Liver (tissue), 9 donors: ENCODE measurements around the gene ABCC8. TPM values are rescaled to one million over a fixed set of nuclear protein-coding genes. Genes with fewer than 3 reads are reported as not detected.

Experiments used
- DNase-seq: peaks from one replicate; pipeline ENCODE4 v3.0.0-alpha.2; 2017; ENCODE audit warnings: low spot score
- H3K27ac ChIP-seq, 2 donors: one replicate each; pipeline ENCODE4 v1.7.0; 2013; ENCODE audit warnings: inconsistent platforms in 2 of 2, low read length in 2 of 2, control low read depth in 1 of 2, low read depth in 1 of 2, mild to moderate bottlenecking in 1 of 2
- H3K27me3 ChIP-seq, 4 donors: one replicate each; pipeline versions ENCODE4 v1.6.1 to v1.7.0; 2013; ENCODE audit warnings: low read length in 3 of 4, inconsistent platforms in 1 of 4, mild to moderate bottlenecking in 1 of 4, moderate library complexity in 1 of 4; ENCODE audit not compliant: control insufficient read depth in 4 of 4, insufficient read depth in 4 of 4
- H3K36me3 ChIP-seq, 4 donors: one replicate each; pipeline versions ENCODE4 v1.6.1 to v1.7.0; 2013; ENCODE audit warnings: low read length in 3 of 4, mild to moderate bottlenecking in 3 of 4, low read depth in 1 of 4, moderate library complexity in 1 of 4; ENCODE audit not compliant: control insufficient read depth in 4 of 4, insufficient read depth in 3 of 4
- H3K4me1 ChIP-seq, 4 donors: one replicate each; pipeline versions ENCODE4 v1.6.1 to v1.7.0; 2013; ENCODE audit warnings: low read length in 3 of 4, mild to moderate bottlenecking in 3 of 4, moderate library complexity in 1 of 4; ENCODE audit not compliant: control insufficient read depth in 4 of 4, insufficient read depth in 4 of 4
- H3K4me3 ChIP-seq, 3 donors: one replicate each; pipeline versions ENCODE4 v1.6.1 to v1.7.0; 2013; ENCODE audit warnings: low read length in 3 of 3, control low read depth in 1 of 3, low read depth in 1 of 3, mild to moderate bottlenecking in 1 of 3
- H3K9ac ChIP-seq, 2 donors: one replicate each; pipeline ENCODE4 v1.7.0; 2013; ENCODE audit warnings: low read length in 2 of 2, mild to moderate bottlenecking in 2 of 2, moderate library complexity in 2 of 2, control low read depth in 1 of 2, low read depth in 1 of 2
- H3K9me3 ChIP-seq, 4 donors: one replicate each; pipeline versions ENCODE4 v1.6.1 to v1.7.0; 2013; ENCODE audit warnings: low read length in 3 of 4; ENCODE audit not compliant: control insufficient read depth in 4 of 4
- EGR1 ChIP-seq, 2 donors: IDR thresholded peaks; 2 replicates each; pipeline ENCODE4 v1.6.1; 2016 to 2018; ENCODE audit warnings: antibody characterized with exemption in 2 of 2, low read depth in 2 of 2
- FOXA1 ChIP-seq: IDR thresholded peaks from 2 replicates; pipeline ENCODE4 v1.6.1; 2016; ENCODE audit warnings: antibody characterized with exemption
- FOXA2 ChIP-seq: IDR thresholded peaks from 2 replicates; pipeline ENCODE4 v1.6.1; 2016; ENCODE audit warnings: antibody characterized with exemption
- GABPA ChIP-seq, 2 donors: IDR thresholded peaks in 1 of 2; conservative IDR thresholded peaks in 1 of 2; 2 replicates each; pipeline ENCODE4 v1.6.1; 2016; ENCODE audit warnings: antibody characterized with exemption in 2 of 2, mild to moderate bottlenecking in 1 of 2, moderate library complexity in 1 of 2
- HNF4A ChIP-seq, 2 donors: conservative IDR thresholded peaks; 2 replicates each; pipeline ENCODE4 v1.6.1; 2016; ENCODE audit warnings: antibody characterized with exemption in 2 of 2, mild to moderate bottlenecking in 2 of 2
- HNF4G ChIP-seq: IDR thresholded peaks from 2 replicates; pipeline ENCODE4 v1.6.1; 2016; ENCODE audit warnings: antibody characterized with exemption
- MAX ChIP-seq: IDR thresholded peaks from 2 replicates; pipeline ENCODE4 v1.6.1; 2016; ENCODE audit warnings: antibody characterized with exemption
- NR2F2 ChIP-seq: IDR thresholded peaks from 2 replicates; pipeline ENCODE4 v1.6.1; 2016; ENCODE audit warnings: antibody characterized with exemption
- RAD21 ChIP-seq, 2 donors: IDR thresholded peaks; 2 replicates each; pipeline ENCODE4 v1.6.1; 2016; ENCODE audit warnings: antibody characterized with exemption in 2 of 2, mild to moderate bottlenecking in 2 of 2
- RXRA ChIP-seq, 2 donors: IDR thresholded peaks; 2 replicates each; pipeline ENCODE4 v1.6.1; 2017 to 2018; ENCODE audit warnings: antibody characterized with exemption in 2 of 2, mild to moderate bottlenecking in 1 of 2
- SP1 ChIP-seq: IDR thresholded peaks from 2 replicates; pipeline ENCODE4 v1.6.1; 2018; ENCODE audit warnings: antibody characterized with exemption, mild to moderate bottlenecking
- TAF1 ChIP-seq: conservative IDR thresholded peaks from 2 replicates; pipeline ENCODE4 v1.6.1; 2016; ENCODE audit warnings: antibody characterized with exemption, mild to moderate bottlenecking
- YY1 ChIP-seq: IDR thresholded peaks from 2 replicates; pipeline ENCODE4 v1.6.1; 2016; ENCODE audit warnings: antibody characterized with exemption, mild to moderate bottlenecking
- WGBS: extraction: QIAGEN DNeasy Blood & Tissue Kit; methylation state at CpG from one replicate; pipeline ENCODE4 v1.1.7; 2013; 5-methylcytosine and 5-hydroxymethylcytosine counted together
- polyA plus RNA-seq, 2 donors: library from polyadenylated mRNA; stranded (reverse) in 1 of 2; unstranded in 1 of 2; fragments of 200-250 nt in 1 of 2; fragments of >200 nt in 1 of 2; fragmentation: Nextera tagmentation in 1 of 2; extraction: Ambion mirVana in 1 of 2; gene quantifications; one replicate each; pipeline versions ENCODE4 v1.2.1 to v1.2.3, GENCODE V29; 2013 to 2015
- total RNA-seq, 2 donors: library from RNA; depleted of rRNA; stranded (reverse); fragments of >200 nt; gene quantifications; one replicate each; pipeline ENCODE4 v1.2.3, GENCODE V29; 2014
- TF ChIP-seq, protein P1 (sequence below): IDR thresholded peaks from 2 replicates; pipeline ENCODE4 v1.6.1; 2016; ENCODE audit warnings: antibody characterized with exemption, mild to moderate bottlenecking
- TF ChIP-seq, protein P2 (sequence below): fragments of 150-350 bp; IDR thresholded peaks from 2 replicates; pipeline ENCODE4 v1.5.1; 2017; ENCODE audit warnings: improper control_type of control experiment, low read depth, low read length; ENCODE audit not compliant: missing input control
- TF ChIP-seq, protein P3 (sequence below): IDR thresholded peaks from 2 replicates; pipeline ENCODE4 v1.6.1; 2016; ENCODE audit warnings: antibody characterized with exemption
- TF ChIP-seq, protein P4 (sequence below): IDR thresholded peaks from 2 replicates; pipeline ENCODE4 v1.6.1; 2016; ENCODE audit warnings: antibody characterized with exemption
- donor health status: healthy.
- donor health status: healthy.
- donor health status: healthy.
- donor health status: healthy.
- donor health status: healthy.

ABCC8 gene
- total and polyA plus RNA-seq, 4 donors: 0.16 to 0.25 TPM; not detected in 2

- peaks cover 0 to 2% (median 1%) of the 10 kb centered on the region in 4 donors for H3K4me1 ChIP-seq
- no peak overlapping the region for H3K27ac ChIP-seq
- H3K9me3 ChIP-seq: no peaks in the 10 kb centered on the region
- H3K9ac ChIP-seq: no peak overlapping the region
- H3K4me3 ChIP-seq: no peak overlapping the region
- H3K36me3 ChIP-seq: no peaks in the 10 kb centered on the region
- 90% methylated on average over 19 of the region's 19 CpGs for WGBS
- no peaks in the 10 kb centered on the region for H3K27me3 ChIP-seq
- no peak for TF ChIP-seq FOXA2
- TF ChIP-seq NR2F2: no peak
- no peak for TF ChIP-seq RXRA (IDR thresholded peaks at IDR 0.05)
- TF ChIP-seq FOXA1: no peak
- no peak for TF ChIP-seq RAD21 (IDR thresholded peaks at IDR 0.05)
- TF ChIP-seq, protein P1, sequence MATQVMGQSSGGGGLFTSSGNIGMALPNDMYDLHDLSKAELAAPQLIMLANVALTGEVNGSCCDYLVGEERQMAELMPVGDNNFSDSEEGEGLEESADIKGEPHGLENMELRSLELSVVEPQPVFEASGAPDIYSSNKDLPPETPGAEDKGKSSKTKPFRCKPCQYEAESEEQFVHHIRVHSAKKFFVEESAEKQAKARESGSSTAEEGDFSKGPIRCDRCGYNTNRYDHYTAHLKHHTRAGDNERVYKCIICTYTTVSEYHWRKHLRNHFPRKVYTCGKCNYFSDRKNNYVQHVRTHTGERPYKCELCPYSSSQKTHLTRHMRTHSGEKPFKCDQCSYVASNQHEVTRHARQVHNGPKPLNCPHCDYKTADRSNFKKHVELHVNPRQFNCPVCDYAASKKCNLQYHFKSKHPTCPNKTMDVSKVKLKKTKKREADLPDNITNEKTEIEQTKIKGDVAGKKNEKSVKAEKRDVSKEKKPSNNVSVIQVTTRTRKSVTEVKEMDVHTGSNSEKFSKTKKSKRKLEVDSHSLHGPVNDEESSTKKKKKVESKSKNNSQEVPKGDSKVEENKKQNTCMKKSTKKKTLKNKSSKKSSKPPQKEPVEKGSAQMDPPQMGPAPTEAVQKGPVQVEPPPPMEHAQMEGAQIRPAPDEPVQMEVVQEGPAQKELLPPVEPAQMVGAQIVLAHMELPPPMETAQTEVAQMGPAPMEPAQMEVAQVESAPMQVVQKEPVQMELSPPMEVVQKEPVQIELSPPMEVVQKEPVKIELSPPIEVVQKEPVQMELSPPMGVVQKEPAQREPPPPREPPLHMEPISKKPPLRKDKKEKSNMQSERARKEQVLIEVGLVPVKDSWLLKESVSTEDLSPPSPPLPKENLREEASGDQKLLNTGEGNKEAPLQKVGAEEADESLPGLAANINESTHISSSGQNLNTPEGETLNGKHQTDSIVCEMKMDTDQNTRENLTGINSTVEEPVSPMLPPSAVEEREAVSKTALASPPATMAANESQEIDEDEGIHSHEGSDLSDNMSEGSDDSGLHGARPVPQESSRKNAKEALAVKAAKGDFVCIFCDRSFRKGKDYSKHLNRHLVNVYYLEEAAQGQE: no peak
- no peak for TF ChIP-seq HNF4G
- TF ChIP-seq MAX: no peak
- TF ChIP-seq, protein P2, sequence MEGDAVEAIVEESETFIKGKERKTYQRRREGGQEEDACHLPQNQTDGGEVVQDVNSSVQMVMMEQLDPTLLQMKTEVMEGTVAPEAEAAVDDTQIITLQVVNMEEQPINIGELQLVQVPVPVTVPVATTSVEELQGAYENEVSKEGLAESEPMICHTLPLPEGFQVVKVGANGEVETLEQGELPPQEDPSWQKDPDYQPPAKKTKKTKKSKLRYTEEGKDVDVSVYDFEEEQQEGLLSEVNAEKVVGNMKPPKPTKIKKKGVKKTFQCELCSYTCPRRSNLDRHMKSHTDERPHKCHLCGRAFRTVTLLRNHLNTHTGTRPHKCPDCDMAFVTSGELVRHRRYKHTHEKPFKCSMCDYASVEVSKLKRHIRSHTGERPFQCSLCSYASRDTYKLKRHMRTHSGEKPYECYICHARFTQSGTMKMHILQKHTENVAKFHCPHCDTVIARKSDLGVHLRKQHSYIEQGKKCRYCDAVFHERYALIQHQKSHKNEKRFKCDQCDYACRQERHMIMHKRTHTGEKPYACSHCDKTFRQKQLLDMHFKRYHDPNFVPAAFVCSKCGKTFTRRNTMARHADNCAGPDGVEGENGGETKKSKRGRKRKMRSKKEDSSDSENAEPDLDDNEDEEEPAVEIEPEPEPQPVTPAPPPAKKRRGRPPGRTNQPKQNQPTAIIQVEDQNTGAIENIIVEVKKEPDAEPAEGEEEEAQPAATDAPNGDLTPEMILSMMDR: no peak
- TF ChIP-seq, protein P3, sequence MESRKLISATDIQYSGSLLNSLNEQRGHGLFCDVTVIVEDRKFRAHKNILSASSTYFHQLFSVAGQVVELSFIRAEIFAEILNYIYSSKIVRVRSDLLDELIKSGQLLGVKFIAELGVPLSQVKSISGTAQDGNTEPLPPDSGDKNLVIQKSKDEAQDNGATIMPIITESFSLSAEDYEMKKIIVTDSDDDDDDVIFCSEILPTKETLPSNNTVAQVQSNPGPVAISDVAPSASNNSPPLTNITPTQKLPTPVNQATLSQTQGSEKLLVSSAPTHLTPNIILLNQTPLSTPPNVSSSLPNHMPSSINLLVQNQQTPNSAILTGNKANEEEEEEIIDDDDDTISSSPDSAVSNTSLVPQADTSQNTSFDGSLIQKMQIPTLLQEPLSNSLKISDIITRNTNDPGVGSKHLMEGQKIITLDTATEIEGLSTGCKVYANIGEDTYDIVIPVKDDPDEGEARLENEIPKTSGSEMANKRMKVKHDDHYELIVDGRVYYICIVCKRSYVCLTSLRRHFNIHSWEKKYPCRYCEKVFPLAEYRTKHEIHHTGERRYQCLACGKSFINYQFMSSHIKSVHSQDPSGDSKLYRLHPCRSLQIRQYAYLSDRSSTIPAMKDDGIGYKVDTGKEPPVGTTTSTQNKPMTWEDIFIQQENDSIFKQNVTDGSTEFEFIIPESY: no peak
- no peak for TF ChIP-seq GABPA (IDR thresholded peaks at IDR 0.05 in 1 of 2, conservative IDR thresholded peaks at IDR 0.05 in 1 of 2)
- TF ChIP-seq HNF4A (conservative IDR thresholded peaks at IDR 0.05): no peak
- TF ChIP-seq SP1: no peak
- TF ChIP-seq EGR1 (IDR thresholded peaks at IDR 0.05; ENCODE audit: low read depth in 2 of 2): no peak
- DNase-seq: no peak
Measured at GRCh38 chr11:17400048-17400775, 76.4 kb downstream of the ABCC8 start.

GRCh38 chr11:17399236-17399635, 77.4 kb downstream of the ABCC8 start:
- Histone ChIP-seq H3K4me1 (no peaks in the 10 kb centered on the region), H3K27me3 (no peaks in the 10 kb centered on the region), H3K27ac (no peak overlapping the region), H3K9me3 (no peaks in the 10 kb centered on the region), H3K9ac (no peak overlapping the region), H3K36me3 (no peaks in the 10 kb centered on the region), H3K4me3 (no peak overlapping the region)
- DNase-seq: no peak
- TF ChIP-seq HNF4A (conservative IDR thresholded peaks at IDR 0.05): no peak
- TF ChIP-seq FOXA2: no peak
- TF ChIP-seq, protein P2: no peak
- TF ChIP-seq, protein P4, sequence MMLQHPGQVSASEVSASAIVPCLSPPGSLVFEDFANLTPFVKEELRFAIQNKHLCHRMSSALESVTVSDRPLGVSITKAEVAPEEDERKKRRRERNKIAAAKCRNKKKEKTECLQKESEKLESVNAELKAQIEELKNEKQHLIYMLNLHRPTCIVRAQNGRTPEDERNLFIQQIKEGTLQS: no peak
- TF ChIP-seq YY1: no peak
- TF ChIP-seq GABPA (IDR thresholded peaks at IDR 0.05 in 1 of 2, conservative IDR thresholded peaks at IDR 0.05 in 1 of 2): no peak
- TF ChIP-seq, protein P3: no peak
- TF ChIP-seq TAF1: no peak
- no peak for TF ChIP-seq FOXA1
- no peak for TF ChIP-seq EGR1 (IDR thresholded peaks at IDR 0.05; ENCODE audit: low read depth in 2 of 2)
- no peak for TF ChIP-seq SP1
- no peak for TF ChIP-seq MAX
- TF ChIP-seq NR2F2: no peak
- TF ChIP-seq RAD21 (IDR thresholded peaks at IDR 0.05): no peak
- TF ChIP-seq HNF4G: no peak
